Measurements from ENCODE around the gene PPDPF. TPM values are rescaled to one million over a fixed set of nuclear protein-coding genes. Genes with fewer than 3 reads are reported as not detected.

The PPDPF gene
- total RNA-seq, 1 experiment from 2014 or later: 245 TPM

GRCh38 chr20:63495167-63495720, 25.3 kb upstream of the PPDPF start:
- Histone ChIP-seq H3K4me1 (ENCODE audit: insufficient read depth, low read length) (peaks cover 14% of the 10 kb centered on the region), H3K79me2 (ENCODE audit: low read length) (peaks cover 21% of the 10 kb centered on the region), H2AFZ (ENCODE audit: low read length) (no peak overlapping the region), H3K9ac (ENCODE audit: low read length) (no peak overlapping the region), H3K27me3 (ENCODE audit: low read length) (no peaks in the 10 kb centered on the region), H3K9me3 (ENCODE audit: low read length) (no peaks in the 10 kb centered on the region), H3K4me2 (ENCODE audit: low read length) (no peak overlapping the region), H3K9me2 (replicated peaks; ENCODE audit: low read length) (no peaks in the 10 kb centered on the region), H4K20me1 (ENCODE audit: low read length) (no peaks in the 10 kb centered on the region; the same call in 1 of the 2 replicates), H3K4me3 (ENCODE audit: low read length) (no peak overlapping the region), H3K36me3 (ENCODE audit: low read depth, low read length) (peaks cover 50% of the 10 kb centered on the region), H3F3A (ENCODE audit: low read length, unreplicated experiment) (no peaks in the 10 kb centered on the region), H3K27ac (ENCODE audit: low read length) (no peak overlapping the region)
- CTCF ChIA-PET: no interaction called here
- BruUV-seq (replicated peaks): no TSS peak
- DNase-seq (no peak), ATAC-seq (no peak)
- TF ChIP-seq EZH2 (IDR thresholded peaks at IDR 0.05; ENCODE audit: low read length, unreplicated experiment) (no peak), CTCF (conservative IDR thresholded peaks at IDR 0.05; ENCODE audit: low read depth, low read length) (no peak), EZH2phosphoT487 (IDR thresholded peaks at IDR 0.05; ENCODE audit: borderline replicate concordance, low read length) (no peak)
- intact Hi-C loops (cut with micrococcal nuclease): no loop called here
- POLR2A ChIA-PET (ENCODE audit: unreplicated experiment): no interaction called here

- ChIA-PET CTCF (interaction anchor here (0.9 to 1.7 kb wide), 3 partner anchors 25 to 42 kb away, joined by 4 to 21 read pairs (median 4); partner anchors contain the start of genes PPDPF and PTK6), POLR2A (ENCODE audit: unreplicated experiment) (no interaction called here)
- Histone ChIP-seq H3K9me2 (replicated peaks; ENCODE audit: low read length) (no peaks in the 10 kb centered on the region), H3K4me3 (ENCODE audit: low read length) (no peak overlapping the region), H3F3A (ENCODE audit: low read length, unreplicated experiment) (no peaks in the 10 kb centered on the region), H2AFZ (ENCODE audit: low read length) (no peak overlapping the region), H3K4me2 (ENCODE audit: low read length) (peak overlapping the region; percentile 98), H3K4me1 (ENCODE audit: insufficient read depth, low read length) (peaks cover 14% of the 10 kb centered on the region), H3K9ac (ENCODE audit: low read length) (no peak overlapping the region), H3K36me3 (ENCODE audit: low read depth, low read length) (peaks cover 49% of the 10 kb centered on the region), H3K79me2 (ENCODE audit: low read length) (peaks cover 21% of the 10 kb centered on the region), H3K27ac (ENCODE audit: low read length) (no peak overlapping the region), H4K20me1 (ENCODE audit: low read length) (no peaks in the 10 kb centered on the region; the same call in 1 of the 2 replicates), H3K27me3 (ENCODE audit: low read length) (no peaks in the 10 kb centered on the region), H3K9me3 (ENCODE audit: low read length) (no peaks in the 10 kb centered on the region)
- TF ChIP-seq CTCF (conservative IDR thresholded peaks at IDR 0.05; ENCODE audit: low read depth, low read length) (peak; percentile 90), EZH2 (IDR thresholded peaks at IDR 0.05; ENCODE audit: low read length, unreplicated experiment) (no peak)
- ATAC-seq (peak; percentile 15), DNase-seq (peak; percentile 51)
- intact Hi-C loops (cut with micrococcal nuclease): no loop called here
- BruUV-seq (replicated peaks): no TSS peak
Measured at GRCh38 chr20:63495741-63496595, 24.6 kb upstream of the PPDPF start.
